Daoy (cell line): ENCODE measurements around the gene RRN3. TPM values are rescaled to one million over a fixed set of nuclear protein-coding genes. Genes with fewer than 3 reads are reported as not detected.
"Not testable (repeated sequence)": the region's sequence is repeated elsewhere in the genome, so short reads cannot be mapped to it uniquely, and the experiment has no call there.

Experiments
- DNase-seq: peaks from one replicate; pipeline ENCODE4 v3.0.0-alpha.2; 2015; ENCODE audit warnings: low read depth
- total RNA-seq: library from RNA; depleted of rRNA; stranded (reverse); fragments of >200 nt; shearing (Covaris generic); gene quantifications from 2 replicates; pipeline ENCODE4 v1.2.3, GENCODE V29; 2014; rRNA removed

RRN3 gene, protein sequence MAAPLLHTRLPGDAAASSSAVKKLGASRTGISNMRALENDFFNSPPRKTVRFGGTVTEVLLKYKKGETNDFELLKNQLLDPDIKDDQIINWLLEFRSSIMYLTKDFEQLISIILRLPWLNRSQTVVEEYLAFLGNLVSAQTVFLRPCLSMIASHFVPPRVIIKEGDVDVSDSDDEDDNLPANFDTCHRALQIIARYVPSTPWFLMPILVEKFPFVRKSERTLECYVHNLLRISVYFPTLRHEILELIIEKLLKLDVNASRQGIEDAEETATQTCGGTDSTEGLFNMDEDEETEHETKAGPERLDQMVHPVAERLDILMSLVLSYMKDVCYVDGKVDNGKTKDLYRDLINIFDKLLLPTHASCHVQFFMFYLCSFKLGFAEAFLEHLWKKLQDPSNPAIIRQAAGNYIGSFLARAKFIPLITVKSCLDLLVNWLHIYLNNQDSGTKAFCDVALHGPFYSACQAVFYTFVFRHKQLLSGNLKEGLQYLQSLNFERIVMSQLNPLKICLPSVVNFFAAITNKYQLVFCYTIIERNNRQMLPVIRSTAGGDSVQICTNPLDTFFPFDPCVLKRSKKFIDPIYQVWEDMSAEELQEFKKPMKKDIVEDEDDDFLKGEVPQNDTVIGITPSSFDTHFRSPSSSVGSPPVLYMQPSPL
- total RNA-seq = 49.8 and 55.8 TPM in 2 replicates

DNA sequence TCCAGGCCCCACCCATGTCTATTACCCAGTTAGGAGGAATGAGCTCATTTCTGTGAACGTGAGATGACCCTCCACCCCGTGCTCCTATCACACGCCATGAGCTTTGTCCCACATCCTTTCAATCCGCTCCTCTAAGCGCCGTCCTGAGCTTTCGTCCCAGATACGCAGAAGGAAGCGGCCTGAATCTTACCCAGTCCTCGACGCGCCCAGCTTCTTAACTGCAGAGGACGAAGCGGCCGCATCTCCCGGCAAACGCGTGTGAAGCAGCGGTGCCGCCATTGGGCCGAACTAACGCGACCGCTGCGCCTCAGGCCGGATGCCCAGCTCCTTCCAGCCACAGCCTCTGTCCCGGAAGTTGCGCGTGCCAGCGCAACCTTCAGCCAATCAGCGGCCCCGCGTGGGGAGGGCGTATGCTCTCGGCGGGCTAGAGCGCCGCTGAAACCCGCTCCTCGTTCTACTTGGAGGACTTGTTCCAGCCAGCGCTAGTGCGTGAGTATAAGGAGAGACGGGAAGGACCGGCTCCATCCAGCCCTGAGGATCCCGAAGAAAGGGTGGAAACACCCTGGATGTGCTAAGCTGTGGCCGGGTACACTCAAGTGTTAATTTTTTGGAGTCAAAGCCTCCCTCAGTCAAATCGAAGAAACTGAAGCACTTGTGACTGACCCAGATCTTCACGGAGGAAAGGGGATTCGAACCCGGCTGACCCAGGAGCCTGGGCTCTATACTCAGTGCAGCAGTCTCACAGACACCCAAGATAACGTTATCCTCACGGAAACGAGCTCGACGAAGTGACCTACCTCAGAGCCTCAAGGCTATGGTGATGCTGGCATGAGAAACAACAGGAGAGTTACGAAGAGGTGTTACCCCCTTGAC, at the start of gene RRN3:
RRN3 (minus strand) TSS at position 318 of the 873 bp plus-strand sequence; CDS start at position 279, 39 bp downstream.
- DNase-seq = peak; percentile 95

DNA sequence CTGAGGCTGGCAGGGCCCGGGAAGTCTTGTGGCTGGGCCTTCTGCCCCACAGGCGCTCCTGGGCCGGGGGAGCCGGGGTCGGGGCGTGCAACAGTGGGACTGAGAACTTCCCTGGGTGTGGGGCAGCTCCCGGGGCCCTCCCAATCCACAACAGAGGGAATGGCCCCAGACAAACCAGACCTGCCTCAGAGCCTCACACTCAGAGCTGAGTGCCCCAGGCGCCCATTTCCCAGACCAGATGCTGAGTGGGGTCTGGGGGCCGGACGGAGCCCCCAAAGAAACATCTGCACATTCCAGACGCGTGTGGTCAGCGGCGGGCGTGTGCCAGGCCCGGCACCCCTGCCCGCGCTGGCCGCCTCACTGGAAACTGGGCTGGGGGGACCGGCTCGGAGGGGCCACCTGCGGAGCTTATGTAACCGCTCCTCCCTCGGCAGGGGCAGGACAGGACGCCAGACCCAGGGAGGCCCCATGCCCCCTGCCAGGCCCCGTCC, 49.6 kb upstream of the RRN3 start:
- DNase-seq = peak; percentile 17

DNA sequence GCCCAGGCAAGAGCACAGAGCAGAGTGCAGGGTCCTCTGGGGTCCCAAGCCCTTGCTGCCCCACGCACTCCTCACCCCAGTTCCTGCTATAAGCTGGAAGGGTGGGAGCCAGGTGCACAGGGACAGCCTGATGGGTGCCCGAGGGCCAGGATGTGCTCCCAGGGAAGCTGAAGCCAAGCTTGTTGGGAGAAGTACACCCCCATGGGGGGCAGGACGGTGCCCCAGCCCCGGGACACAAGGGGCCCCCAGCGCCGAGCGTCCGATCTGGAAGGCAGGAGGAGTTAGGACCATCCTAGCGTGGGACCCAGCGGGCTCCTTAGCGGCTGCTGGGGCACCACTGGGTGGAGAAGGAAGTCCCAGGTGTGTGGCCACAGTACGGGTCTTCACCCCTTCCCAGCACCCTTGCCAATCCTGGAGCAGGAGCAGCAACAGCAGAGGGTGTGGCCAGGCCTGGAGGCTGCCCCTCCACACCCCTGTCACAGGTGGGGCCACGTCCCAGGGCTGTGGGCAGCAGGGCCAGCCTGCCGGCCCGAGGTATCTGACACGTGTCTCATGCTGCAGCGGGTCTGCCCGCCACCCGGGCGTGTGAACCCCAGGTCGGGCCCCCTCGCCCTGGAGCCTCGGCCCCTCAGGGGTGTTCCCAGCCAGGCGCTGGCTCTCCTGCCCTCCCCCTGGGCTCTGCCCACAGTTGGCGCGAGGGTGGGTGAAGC, 49.0 kb upstream of the RRN3 start:
- DNase-seq = not testable (repeated sequence)

DNA sequence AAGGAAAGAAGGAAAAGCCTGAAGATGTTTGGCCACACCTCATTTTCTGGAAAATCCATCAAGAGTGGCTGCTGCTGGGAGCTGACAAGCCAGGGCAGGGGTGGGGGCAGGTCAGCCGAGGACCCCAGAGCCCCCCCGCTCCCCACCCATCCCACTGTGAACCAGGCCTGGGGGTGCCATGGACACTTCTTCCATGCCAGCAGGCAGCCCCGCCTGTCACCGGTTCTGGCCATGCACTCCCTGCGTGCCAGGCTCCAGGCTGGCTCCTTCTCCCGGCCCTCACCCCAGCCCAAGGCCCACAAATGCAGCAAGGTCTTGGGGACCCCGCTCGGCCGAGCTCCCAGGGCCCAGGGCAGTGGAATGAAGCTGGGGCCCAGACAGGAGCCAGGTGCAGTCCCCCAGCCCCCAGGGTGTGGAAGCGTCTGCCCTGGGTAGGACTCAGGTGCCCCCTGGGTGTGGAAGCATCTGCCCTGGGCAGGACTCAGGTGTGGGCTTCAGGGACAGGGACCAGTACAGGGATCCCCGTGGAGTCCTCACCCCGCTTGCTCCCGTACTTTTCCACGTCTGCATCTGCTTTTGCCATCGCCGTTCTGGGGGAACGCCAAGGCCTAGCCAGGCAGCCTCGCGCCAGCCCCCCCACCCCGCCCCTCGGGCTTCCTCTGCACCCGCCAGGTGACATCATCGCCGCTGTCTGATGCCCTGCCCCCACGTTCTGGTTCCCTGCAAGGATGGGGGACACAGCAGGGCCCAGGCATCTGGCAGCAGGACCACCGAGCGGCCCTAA, 48.2 kb upstream of the RRN3 start:
- DNase-seq = not testable (repeated sequence)

DNA sequence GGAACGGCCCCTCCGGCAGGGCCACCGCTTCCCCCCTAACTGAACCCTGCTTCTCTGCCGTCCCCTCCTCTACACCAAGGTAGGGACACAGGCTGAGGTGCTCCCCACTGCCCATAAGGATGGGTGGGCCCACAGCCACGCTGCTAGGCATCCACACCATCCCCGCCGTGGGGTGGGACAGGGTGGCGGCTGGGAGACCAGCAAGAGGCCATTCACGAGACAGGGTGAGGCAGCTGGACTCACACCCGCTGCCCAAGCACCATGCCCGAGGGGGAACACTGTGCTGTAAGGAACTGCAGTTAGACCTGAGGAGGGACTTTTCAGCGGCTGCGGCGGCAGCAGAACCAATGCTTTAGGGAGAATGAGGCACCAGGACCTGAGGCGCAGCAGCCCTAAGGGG, 47.5 kb upstream of the RRN3 start:
- DNase-seq = no peak

DNA sequence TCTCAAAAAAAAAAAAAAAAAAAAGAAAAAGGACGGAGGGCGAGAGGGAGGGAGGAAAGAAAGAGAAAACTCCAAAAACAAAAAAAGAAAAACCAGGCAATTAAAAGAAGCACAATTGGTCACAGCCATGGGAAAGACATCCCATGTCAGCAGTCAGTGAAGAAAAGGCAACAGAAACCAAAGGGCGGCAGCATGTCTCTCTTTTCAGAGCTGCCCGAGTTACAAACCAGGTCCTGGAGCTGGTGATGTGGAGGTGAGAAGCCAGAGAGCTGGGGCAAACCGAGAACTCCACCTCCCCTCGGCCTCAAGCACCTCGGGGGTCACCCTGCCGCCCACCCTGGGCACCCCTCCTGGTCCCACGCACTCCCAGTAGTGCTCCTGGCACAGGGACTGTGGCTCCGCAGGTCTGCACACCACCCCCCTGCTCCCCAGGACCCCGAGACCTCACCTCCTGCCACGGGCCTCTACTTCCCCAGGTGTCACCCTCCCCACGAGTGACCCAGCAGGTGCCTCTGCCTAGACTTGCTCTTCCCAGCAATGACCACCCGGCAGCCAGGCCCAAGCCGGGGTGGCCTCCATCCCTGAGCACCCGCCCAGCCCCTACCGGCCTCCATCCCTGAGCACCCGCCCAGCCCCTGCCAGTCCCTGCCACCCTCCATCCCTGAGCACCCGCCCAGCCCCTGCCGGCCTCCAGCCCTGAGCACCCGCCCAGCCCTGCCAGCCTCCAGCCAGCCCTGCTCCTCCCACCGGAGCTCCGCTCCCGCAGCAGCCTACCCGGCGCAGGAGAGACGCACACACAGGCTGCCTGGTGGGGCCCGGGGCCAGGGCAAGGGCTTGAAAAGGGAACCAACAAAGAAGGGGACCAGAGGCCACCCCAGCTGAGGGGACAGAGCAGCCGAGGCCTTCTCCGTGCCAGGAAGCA, 46.6 kb upstream of the RRN3 start:
- DNase-seq = not testable (repeated sequence)

DNA sequence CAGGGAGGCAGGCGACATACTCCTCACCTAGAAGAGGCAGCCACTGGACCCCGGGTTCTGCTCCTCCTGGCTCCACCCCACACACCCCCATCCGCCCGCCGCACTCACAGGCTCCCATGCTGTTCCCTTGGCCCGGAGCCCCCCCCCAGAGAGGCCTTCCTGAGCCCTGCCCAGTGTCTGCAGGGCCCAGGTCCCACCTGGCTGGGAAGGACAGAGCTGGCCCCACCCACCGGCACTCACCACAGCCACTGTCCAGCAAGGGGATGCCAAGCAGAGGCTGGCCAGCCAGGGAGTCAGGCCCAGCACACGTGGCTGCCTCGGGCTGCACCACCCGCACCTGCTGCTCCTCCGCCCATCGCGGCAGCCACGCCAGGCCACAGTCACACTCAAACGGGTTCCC, 43.4 kb upstream of the RRN3 start:
- DNase-seq = not testable (repeated sequence)

DNA sequence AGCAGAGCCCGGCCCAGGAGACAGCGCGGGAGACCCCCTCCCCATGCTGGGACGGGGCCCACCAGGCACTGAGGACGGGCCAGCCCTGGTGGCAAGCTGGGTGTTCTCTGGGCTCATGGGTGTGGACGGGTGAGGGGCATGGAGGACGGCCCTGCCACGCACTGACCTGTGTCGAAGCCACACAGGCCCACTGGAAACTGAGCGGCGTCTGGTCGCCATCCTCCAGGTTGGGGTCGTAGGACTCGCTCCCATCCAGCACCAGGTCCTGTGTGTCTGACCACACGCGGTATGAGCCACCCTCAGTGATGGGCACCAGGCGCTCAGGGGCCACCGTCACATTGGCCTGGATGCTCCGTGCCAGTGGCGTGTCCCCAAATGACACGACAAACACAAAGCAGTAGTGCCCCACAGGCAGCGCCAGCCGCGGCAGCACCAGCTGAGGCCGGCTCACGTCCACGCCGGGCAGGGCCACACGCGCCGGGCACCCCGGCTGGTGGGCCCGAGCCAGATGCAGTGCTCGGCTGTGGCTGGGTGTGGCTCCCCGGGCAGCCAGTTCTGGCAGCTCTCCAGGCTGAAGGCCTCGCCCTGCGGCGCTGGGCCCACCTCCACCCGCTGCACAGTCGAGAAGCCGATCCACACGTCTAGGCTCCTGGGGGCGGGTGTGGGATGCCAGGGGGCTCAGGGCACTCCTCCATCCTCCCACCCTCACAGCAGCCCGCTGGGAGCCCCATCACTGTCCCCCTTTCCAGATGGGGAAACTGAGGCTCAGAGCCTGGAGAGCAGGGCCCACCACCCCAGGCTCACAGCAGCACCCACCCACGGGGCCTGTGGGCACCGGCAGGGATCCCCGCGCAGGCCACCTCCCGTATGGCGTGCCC, 41.6 kb upstream of the RRN3 start:
- not testable (repeated sequence) for DNase-seq

DNA sequence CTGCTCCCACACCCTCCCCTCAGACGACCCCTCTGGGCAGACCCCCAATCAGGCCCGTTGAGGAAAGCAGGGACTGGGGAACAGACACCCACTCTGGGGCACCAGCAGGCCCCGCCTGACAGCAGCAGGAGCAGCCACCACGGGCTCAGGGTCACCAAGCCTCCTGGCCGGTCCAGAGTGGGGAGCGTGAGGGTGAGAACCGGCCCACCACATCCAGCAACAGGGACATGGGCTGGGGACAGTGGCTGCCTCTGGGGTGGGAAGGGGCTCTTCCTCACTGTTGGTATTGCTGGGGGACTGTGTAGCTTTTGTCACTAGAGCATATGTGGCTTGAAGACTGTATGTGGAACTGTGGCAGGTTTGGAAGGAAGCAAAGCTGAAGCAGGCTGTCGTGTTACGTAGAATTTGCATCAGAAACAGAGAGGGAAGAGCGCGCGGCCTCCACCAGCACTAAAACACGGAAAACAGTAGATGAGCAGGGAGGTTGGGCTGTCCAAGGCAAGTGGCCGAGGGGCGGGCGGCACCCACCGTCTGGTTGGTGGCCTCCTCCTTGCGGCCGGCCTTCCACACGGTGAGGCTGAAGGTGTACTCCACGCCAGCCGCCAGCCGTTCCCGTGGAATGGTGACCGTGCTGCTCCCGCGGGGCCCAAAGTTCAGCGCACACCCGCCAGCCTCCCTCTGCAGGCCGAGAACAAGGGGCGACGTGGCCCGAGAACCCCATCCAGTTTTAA, 40.8 kb upstream of the RRN3 start:
- DNase-seq = not testable (repeated sequence)

DNA sequence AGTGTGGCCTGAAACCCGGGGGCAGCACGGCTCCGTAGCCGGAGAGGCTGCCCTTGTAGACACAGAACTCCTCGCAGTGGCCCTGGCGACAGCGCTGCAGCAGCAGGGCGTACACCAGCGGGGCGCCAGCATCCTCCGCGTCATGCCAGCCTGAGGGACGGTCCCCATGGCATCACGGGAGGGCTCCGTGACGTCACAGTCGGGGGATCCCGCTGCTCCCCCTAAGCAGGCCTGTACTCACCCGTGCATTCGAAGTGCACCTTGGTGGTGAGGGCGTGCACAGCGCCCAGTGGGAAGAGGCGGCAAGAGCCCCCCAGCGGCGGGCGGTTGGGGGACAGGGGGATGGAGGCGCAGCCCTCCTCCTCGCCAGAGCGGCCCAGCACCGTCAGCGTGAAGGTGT, 39.5 kb upstream of the RRN3 start:
- DNase-seq = not testable (repeated sequence)

DNA sequence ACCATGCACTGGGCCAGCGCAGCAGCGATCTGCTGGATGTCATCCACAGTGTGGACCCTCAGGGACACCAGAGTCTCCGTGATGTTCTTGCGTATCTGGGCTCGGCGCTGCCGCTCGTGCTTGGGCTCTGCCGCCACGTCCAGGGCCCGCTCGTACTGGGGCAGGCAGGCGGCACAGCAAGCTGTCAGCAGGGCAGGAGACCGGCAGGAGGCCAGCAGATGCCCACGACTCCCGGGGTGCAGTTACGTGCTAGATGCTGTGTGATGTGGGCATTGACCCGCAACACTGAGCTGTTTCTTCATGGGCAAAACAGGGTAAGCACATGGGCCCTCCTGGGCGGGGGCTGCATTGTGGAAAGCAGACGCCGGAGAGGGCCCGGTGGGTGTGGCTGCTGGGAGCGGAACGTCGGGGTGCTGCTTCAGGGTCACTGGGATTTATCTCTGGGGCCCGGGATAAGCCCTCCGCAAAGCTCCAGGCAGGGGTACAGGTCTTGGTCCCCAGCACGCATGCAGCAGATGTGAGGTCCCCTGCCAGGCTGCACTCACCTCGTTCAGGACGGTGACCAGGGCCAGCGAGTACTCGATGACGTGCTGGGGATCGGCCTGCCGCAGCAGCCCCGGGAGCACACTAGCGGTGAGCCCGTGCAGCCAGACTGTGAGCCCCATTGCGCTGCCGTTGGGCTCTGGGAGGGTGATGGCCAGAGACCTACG, 38.8 kb upstream of the RRN3 start:
- DNase-seq = not testable (repeated sequence)

DNA sequence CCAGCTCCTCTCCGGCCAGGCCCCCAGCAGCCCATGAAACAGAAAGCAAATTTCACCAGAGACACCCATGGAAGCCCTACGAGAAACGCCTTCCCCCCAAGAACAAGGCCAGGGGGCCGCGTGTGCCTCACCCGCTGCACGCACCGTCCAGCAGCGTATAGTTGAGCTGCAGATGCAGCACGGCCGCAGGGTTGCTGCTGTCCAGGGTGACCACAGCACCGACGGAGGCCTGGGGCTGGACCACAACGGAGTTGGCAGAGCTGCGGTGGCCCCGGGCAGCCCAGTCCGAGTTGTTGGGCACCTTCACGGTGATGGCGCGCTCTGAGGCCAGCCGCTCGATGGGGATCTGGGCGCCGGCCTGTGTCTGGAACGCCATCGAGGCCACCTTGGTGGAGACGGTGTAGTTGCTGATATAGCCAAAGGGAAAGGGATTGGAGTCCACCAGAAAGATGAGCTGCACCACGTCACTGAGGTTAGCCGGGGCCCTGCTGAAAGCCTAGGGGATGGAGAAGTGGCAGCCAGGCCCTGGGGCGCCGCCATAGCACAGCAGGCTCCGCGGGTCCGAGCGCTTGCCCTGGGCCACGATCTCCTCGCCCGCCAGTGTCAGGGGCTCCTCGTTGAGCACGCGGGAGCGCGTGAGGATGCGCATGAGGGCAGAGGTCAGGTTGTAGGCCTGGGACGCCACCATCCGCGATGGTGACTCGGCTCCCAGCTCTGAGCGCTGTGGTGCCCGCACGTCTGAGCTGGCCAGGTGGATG, 37.0 kb upstream of the RRN3 start:
- not testable (repeated sequence) for DNase-seq

DNA sequence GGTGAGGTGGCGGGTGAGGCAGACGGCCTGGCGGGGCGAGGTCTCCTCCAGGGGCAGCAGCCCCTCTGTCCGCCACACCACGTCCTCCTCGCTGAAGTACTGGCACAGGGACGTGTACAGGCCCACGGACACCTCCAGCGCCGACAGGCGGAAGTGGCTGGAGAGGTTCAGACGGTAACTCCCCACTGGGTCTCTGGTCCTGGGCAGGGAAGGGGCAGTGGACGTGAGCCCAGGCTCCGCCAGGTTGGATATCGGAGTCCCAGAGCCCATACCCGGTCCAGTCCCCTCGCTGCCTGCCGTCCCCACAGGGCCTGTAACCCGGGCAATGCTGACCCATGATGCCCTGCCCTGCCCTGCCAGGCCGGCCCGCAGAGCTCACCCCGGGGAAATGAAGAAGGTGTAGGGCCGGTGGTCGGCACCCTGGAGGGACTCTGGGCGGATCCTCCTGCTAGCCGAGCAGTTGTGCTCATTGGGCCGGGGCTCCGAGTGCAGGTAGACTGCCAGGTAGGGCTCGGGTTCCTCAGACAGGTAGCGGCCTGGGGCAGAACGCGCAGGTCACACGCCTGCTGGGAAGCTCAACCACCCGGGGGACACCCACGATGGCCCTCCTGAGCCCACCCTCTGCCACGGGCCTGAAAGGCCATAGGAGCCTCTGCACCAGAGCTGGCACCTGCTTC, 36.3 kb upstream of the RRN3 start:
- DNase-seq = not testable (repeated sequence)

DNA sequence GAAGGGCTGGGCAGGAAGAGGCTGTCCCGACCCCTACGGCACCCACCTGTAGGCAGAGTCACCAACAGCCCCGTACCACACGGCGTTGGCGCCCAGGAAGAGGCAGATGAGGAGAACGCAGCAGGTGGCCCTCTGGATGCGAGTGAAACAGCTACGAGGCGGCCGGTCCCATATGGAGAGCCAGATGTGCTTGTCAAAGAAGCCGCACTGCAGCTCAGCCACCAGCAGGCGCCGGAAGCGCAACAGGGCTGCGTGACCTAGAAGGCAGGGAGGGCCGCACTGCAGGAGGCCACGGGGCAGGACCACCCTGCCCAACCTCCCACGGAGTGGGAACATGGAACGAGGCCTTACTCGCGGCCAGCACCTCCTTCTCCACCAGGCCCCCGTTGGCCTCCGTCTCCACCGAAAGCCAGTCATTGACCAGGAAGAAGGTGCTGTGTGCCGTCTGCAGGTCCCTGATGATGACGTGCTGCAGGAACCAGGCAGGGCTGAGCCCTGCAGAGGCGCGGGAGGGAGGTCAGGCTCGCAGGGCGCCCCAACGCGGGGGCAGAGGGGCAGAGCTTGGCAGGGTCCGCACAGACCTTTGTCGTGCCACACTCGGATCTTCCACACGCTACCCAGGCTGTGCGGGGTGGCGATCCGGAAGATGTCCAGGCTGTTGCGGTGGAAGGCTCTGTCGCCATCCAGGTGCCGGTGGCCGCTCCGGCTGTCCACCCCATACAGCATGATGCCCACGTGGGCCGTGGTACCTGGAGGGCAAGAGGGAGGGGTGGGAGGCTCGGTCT, 33.8 kb upstream of the RRN3 start:
- DNase-seq = not testable (repeated sequence)
